K562 (cell line): ENCODE measurements around the gene TRMT1. TPM values are rescaled to one million over a fixed set of nuclear protein-coding genes. Genes with fewer than 3 reads are reported as not detected.

Source experiments
- CTCFL ChIP-seq: IDR thresholded peaks from 2 replicates; pipeline ENCODE4 v1.6.1; 2011; ENCODE audit warnings: borderline replicate concordance, low read depth, mild to moderate bottlenecking, moderate library complexity, low read length; ENCODE audit not compliant: insufficient read depth, poor library complexity, severe bottlenecking
- E2F8 ChIP-seq: fragments of 450-650 bp; IDR thresholded peaks from 2 replicates; pipeline ENCODE4 v1.7.1; 2018; ENCODE audit warnings: mild to moderate bottlenecking, low read depth; ENCODE audit not compliant: partially characterized antibody
- ELF1 ChIP-seq: fragments of 200-800 bp; sonication (Bioruptor generic); IDR thresholded peaks from 2 replicates; pipeline ENCODE4 v1.6.1; 2016; ENCODE audit warnings: missing genetic modification characterization, missing compliant biosample characterization
- ERF ChIP-seq: fragments of 450-650 bp; formaldehyde crosslinking; IDR thresholded peaks from 2 replicates; pipeline ENCODE4 v1.4.0; 2020; ENCODE audit warnings: mild to moderate bottlenecking, mixed read lengths
- GATA2 ChIP-seq: sonication (generic); formaldehyde crosslinking; IDR thresholded peaks from 2 replicates; pipeline ENCODE4 v1.4.0; 2020; ENCODE audit warnings: mild to moderate bottlenecking, missing genetic modification reagents
- ILF3 ChIP-seq: fragments of 450-650 bp; IDR thresholded peaks from 2 replicates; pipeline ENCODE4 v1.6.1; 2018; ENCODE audit warnings: antibody characterized with exemption, mild to moderate bottlenecking, moderate library complexity, borderline replicate concordance
- KLF6 ChIP-seq: fragments of 250-450 bp; sonication (Bioruptor Pico); IDR thresholded peaks from 2 replicates; pipeline ENCODE4 v1.4.0; 2020; ENCODE audit warnings: mild to moderate bottlenecking, moderate library complexity, borderline replicate concordance
- PKNOX1 ChIP-seq: fragments of 450-650 bp; IDR thresholded peaks from 2 replicates; pipeline ENCODE4 v1.6.1; 2016
- RAD51 ChIP-seq: fragments of 450-650 bp; IDR thresholded peaks from 2 replicates; pipeline ENCODE4 v1.7.1; 2016; ENCODE audit warnings: low read depth, mild to moderate bottlenecking, borderline replicate concordance
- SMAD2 ChIP-seq: fragments of 150-350 bp; IDR thresholded peaks from 2 replicates; pipeline ENCODE4 v1.6.1; 2014; ENCODE audit warnings: low read depth, mild to moderate bottlenecking, low read length
- SP2 ChIP-seq: IDR thresholded peaks from 2 replicates; pipeline ENCODE4 v1.6.1; 2011; ENCODE audit warnings: mild to moderate bottlenecking, low read depth, low read length, moderate library complexity; ENCODE audit not compliant: poor library complexity, severe bottlenecking; ENCODE audit errors: extremely low read depth
- TBP ChIP-seq: optimal IDR thresholded peaks from 2 replicates; pipeline ENCODE3; 2011; ENCODE audit warnings: low read depth, low read length, improper control_type of control experiment
- TOE1 ChIP-seq, 2 experiments: fragments of 450-650 bp in 1 of 2; sonication (generic) in 1 of 2; formaldehyde crosslinking in 1 of 2; IDR thresholded peaks; 2 replicates each; pipeline versions ENCODE4 v1.7.1 to v1.8.0; 2016 to 2022; ENCODE audit warnings: borderline replicate concordance in 2 of 2, mild to moderate bottlenecking in 2 of 2, antibody characterized with exemption in 1 of 2, inconsistent platforms in 1 of 2, low read depth in 1 of 2, missing genetic modification reagents in 1 of 2, moderate library complexity in 1 of 2
- VEZF1 ChIP-seq: fragments of 200-800 bp; sonication (Bioruptor generic); IDR thresholded peaks from 2 replicates; pipeline ENCODE4 v1.6.1; 2017; ENCODE audit warnings: missing genetic modification characterization, missing compliant biosample characterization
- XRCC5 ChIP-seq: fragments of 200-400 bp; formaldehyde crosslinking; IDR thresholded peaks from 2 replicates; pipeline ENCODE4 v1.6.1; 2017; ENCODE audit warnings: low read depth, mild to moderate bottlenecking, low read length
- ZNF584 ChIP-seq: fragments of 200-800 bp; sonication (Bioruptor generic); IDR thresholded peaks from 2 replicates; pipeline ENCODE4 v1.6.1; 2016; ENCODE audit warnings: low read depth, mild to moderate bottlenecking, missing genetic modification characterization, missing compliant biosample characterization
- ZNF644 ChIP-seq: fragments of 200-800 bp; sonication (Bioruptor generic); IDR thresholded peaks from 2 replicates; pipeline ENCODE4 v1.6.1; 2016; ENCODE audit warnings: low read depth, missing genetic modification characterization, missing compliant biosample characterization
- polyA plus RNA-seq, 8 experiments: library from polyadenylated mRNA; depleted of rRNA in 4 of 8; stranded (reverse) in 5 of 8; unstranded in 3 of 8; fragments of >200 nt; fragmentation: Nextera tagmentation in 2 of 8; fragmentation: Illumina TruSeq in 1 of 8; extraction: Ambion mirVana in 2 of 8; extraction: Trizol in 1 of 8; gene quantifications; 2 replicates each; pipeline versions ENCODE4 v1.2.1 to v1.2.3, GENCODE V29; 2011 to 2014; ENCODE audit warnings: inconsistent platforms in 1 of 8, missing spikeins in 1 of 8
- total RNA-seq, 7 experiments: library from RNA; depleted of rRNA in 6 of 7; stranded (reverse); fragments of >200 nt in 6 of 7; fragmentation: Illumina TruSeq in 2 of 7; extraction: Trizol in 2 of 7; gene quantifications; 2 replicates each; pipeline versions ENCODE4 v1.2.1 to v1.2.3, GENCODE V29; 2011 to 2021; ENCODE audit warnings: low replicate concordance in 1 of 7

The TRMT1 gene
- total and polyA plus RNA-seq, 9 of the 15 experiments (the other 6 are each of a cell fraction or from before 2014, with no cell fraction given) = 5.8 to 158 (median 54.3) TPM

GRCh38 chr19:13095934-13096927, 20.3 kb downstream of the TRMT1 start (continued):
- TF ChIP-seq TBP = no peak
- 0 out of 2 replicates have a peak, but pooled peaks have one; percentile 33 for TF ChIP-seq ZNF584 (CRISPR knock-in tag)
- peak; percentile 45; the same call in 1 of the 2 replicates for TF ChIP-seq ERF (CRISPR knock-in tag)
- no peak for TF ChIP-seq SMAD2
- 0 out of 2 replicates have a peak, but pooled peaks have one; percentile 7 for TF ChIP-seq RAD51
- no peak for TF ChIP-seq ZNF644 (tag)
- TF ChIP-seq E2F8 = no peak
- TF ChIP-seq ILF3 = 0 out of 2 replicates have a peak, but pooled peaks have one; percentile 21
- no peak; the same call in 1 of the 2 replicates for TF ChIP-seq KLF6
- peak; percentile 31; the same call in 1 of the 2 replicates for TF ChIP-seq ELF1
- TF ChIP-seq TOE1 (IDR thresholded peaks at IDR 0.05; ENCODE audit: borderline replicate concordance) = no peak
- no peak for TF ChIP-seq TOE1 (CRISPR knock-in tag; IDR thresholded peaks at IDR 0.05; ENCODE audit: borderline replicate concordance, low read depth)
- TF ChIP-seq SP2 = no peak
- peak; percentile 81 for TF ChIP-seq VEZF1 (CRISPR knock-in tag)
- no peak for TF ChIP-seq GATA2 (CRISPR knock-in tag)
- TF ChIP-seq CTCFL = peak; percentile 56
- TF ChIP-seq XRCC5 = 0 out of 2 replicates have a peak, but pooled peaks have one; percentile 27
- peak; percentile 59; the same call in 1 of the 2 replicates for TF ChIP-seq PKNOX1
